ENCODE results near the gene POLR3GL.

Gene POLR3GL

GRCh38 chr1:145959333-145959732, 5.2 kb upstream of the POLR3GL start:
- H3K27ac ChIP-seq = no peak overlapping the region
- TF ChIP-seq, protein P1, sequence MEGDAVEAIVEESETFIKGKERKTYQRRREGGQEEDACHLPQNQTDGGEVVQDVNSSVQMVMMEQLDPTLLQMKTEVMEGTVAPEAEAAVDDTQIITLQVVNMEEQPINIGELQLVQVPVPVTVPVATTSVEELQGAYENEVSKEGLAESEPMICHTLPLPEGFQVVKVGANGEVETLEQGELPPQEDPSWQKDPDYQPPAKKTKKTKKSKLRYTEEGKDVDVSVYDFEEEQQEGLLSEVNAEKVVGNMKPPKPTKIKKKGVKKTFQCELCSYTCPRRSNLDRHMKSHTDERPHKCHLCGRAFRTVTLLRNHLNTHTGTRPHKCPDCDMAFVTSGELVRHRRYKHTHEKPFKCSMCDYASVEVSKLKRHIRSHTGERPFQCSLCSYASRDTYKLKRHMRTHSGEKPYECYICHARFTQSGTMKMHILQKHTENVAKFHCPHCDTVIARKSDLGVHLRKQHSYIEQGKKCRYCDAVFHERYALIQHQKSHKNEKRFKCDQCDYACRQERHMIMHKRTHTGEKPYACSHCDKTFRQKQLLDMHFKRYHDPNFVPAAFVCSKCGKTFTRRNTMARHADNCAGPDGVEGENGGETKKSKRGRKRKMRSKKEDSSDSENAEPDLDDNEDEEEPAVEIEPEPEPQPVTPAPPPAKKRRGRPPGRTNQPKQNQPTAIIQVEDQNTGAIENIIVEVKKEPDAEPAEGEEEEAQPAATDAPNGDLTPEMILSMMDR (conservative IDR thresholded peaks at IDR 0.05) = no peak

DNA sequence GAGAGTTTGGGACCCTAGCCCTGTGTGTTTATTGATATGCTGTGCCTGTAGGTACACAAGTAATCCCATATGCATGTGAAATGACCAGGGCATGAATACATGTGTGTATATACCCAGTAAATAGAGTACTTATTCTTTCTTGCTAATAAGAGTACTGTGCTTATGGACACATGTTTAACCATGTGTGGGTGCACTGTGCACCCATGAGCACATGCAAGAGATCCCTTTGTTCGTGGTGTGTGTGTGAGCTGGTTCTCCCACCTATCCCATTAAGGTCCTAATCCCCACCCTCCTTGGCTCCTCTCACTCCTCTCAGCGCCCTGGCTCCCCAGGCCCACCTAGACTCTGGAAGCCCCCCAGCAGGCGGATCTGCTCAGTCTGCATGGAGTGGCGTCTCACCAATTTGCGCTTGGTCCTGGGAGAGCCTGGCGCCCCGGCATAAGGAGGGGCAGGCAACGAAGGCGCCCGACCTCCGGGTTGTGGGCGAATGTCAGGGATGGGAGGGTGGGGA, 4.5 kb upstream of the POLR3GL start:
- peak overlapping the region; percentile 73; the same call in 1 of the 2 replicates for H3K27ac ChIP-seq
- TF ChIP-seq, protein P1 (conservative IDR thresholded peaks at IDR 0.05) = no peak

DNA sequence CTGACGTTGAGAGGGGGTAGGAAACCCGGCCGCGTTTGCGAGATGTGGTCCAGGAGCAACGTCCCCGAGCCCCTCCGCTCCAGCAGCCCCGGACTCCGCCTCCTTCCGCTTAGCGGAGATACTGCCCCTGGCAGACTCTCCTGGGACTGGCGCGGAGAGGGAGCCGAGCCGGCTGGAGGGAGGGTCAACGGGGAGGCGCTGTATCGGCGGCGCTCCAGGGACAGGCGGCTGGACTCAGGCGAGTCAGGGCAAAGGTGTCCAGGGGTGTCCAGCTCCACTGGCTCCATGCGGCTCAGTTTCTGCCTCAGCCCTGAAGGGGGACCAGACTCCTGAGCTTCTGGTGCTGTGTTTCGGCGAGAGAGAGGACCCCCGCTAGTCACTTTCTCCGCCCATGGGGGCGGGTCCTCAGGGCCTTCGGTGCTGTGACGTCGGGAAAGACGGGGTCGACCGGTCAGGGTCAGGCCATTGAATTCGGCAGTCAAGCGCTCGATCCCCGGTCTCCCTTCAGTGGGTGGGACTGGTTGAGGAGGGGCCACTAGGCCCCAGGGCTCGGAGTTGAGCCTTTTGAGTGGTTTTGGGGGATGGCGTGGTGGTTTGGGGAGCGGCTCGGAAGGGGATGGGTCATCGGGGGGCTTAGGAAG, 3.9 kb upstream of the POLR3GL start:
- TF ChIP-seq, protein P1 (conservative IDR thresholded peaks at IDR 0.05) = peak; percentile 24; the same call in 1 of the 2 replicates
- peak overlapping the region; percentile 73; the same call in 1 of the 2 replicates for H3K27ac ChIP-seq

DNA sequence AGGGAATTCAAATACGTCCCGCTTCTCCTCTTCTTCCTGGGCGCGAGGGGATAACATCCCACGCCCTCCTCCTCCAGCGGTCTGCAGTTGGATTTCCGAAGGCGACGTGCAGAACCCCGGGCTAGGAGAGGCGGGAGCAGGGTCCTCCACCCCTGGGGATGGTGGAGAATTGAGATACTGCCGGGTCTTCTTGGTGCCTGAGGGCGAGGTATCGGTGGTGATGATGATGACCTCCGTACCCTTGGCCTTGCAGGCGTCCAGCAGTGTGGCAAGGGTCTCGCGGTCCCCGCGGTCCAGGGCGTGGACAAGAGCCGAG, 3.4 kb upstream of the POLR3GL start:
- TF ChIP-seq, protein P1 (conservative IDR thresholded peaks at IDR 0.05) = no peak
- H3K27ac ChIP-seq = peak overlapping the region; percentile 73; the same call in 1 of the 2 replicates

- TF ChIP-seq, protein P1 (conservative IDR thresholded peaks at IDR 0.05) = no peak
- peak overlapping the region; percentile 73; the same call in 1 of the 2 replicates for H3K27ac ChIP-seq
These were observed 2.9 kb upstream of the POLR3GL start for GRCh38 chr1:145961425-145962156.

- H3K27ac ChIP-seq = peak overlapping the region; percentile 73
- TF ChIP-seq, protein P1 (conservative IDR thresholded peaks at IDR 0.05) = no peak
These were observed 2.1 kb upstream of the POLR3GL start for GRCh38 chr1:145962157-145963102.

All from VCaP (cell line).